ENCODE results near the gene SORBS1. TPM values are rescaled to one million over a fixed set of nuclear protein-coding genes. Genes with fewer than 3 reads are reported as not detected.

The SORBS1 gene
- total and polyA plus RNA-seq, 2 of the 13 experiments (the other 11 are each of a cell fraction or from before 2014, with no cell fraction given), result 16.8 to 39.8 TPM

DNA sequence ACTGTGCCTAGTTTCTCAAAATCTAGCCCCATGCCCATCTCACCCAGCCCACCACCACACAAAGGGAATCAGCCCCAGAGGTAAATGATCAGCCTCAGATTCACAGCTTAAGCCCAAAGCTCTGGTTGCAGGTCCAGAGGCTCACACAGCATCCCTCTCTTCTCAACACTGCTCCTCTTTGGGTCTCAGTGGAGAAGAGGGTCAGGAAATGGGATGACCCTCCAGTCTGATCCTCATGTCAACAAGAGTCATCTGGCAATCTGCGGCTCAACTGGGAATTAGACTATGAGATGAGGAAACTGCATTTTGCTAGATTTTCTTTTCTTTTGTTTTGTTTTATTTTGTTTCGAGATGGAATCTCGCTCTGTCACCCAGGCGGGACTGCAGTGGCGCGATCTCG, 144.2 kb downstream of the SORBS1 start:
- CTCF ChIA-PET (ENCODE audit: low intra/inter-chr PET ratio, low total read pairs), result no interaction called here
- ATAC-seq (no peak), FAIRE-seq (no peak), DNase-seq (ENCODE audit: low spot score) (no peak)
- POLR2A ChIA-PET, result no interaction called here
- peaks cover 23 to 57% of the 10 kb centered on the region in 2 experiments for H3K36me3 ChIP-seq (replicated peaks in 1 of 2; ENCODE audit: control insufficient read depth in 1 of 2, insufficient read depth in 2 of 2, low read length in 2 of 2)
- H3K9ac ChIP-seq (ENCODE audit: insufficient read depth, low read depth, low read length), result no peak overlapping the region
- intact Hi-C loops (cut with micrococcal nuclease; ENCODE audit: unreplicated experiment) (no loop called here), in situ Hi-C loops (cut with HindIII; ENCODE audit: extremely low pct_ligation_motif_present, low pct_unique_long_range_greater_than_20kb) (loop anchor here (25.0 kb wide), 1 partner anchor 445 kb away; no protein-coding TSS in a partner anchor)
- no peaks in the 10 kb centered on the region for H4K20me1 ChIP-seq (ENCODE audit: insufficient read depth, low read length)
- H3K9me3 ChIP-seq (ENCODE audit: low read length), result no peaks in the 10 kb centered on the region
- no peaks in the 10 kb centered on the region for H3K4me1 ChIP-seq (ENCODE audit: insufficient read depth, low read length)
- H3K79me2 ChIP-seq (ENCODE audit: insufficient read depth, low read length), result no peaks in the 10 kb centered on the region
- H2AFZ ChIP-seq (ENCODE audit: low read length), result no peak overlapping the region
- WGBS (ENCODE audit: low lambda C conversion rate), result 96% methylated on average over 7 of the region's 7 CpGs
- no peaks in the 10 kb centered on the region for H3K27me3 ChIP-seq (ENCODE audit: control insufficient read depth in 1 of 2, insufficient read depth in 2 of 2, low read length in 2 of 2)
- no TSS peak for BruUV-seq (replicated peaks)
- no peak overlapping the region for H3K4me2 ChIP-seq (ENCODE audit: low read depth, low read length)
- H3K27ac ChIP-seq (ENCODE audit: extremely low read length, insufficient read depth, low read length), result no peak overlapping the region
- no peak overlapping the region for H3K4me3 ChIP-seq (replicated peaks in 1 of 3; ENCODE audit: insufficient read depth in 1 of 3, low read depth in 2 of 3, low read length in 3 of 3)
- TF ChIP-seq TOPORS (CRISPR knock-in tag; IDR thresholded peaks at IDR 0.05) (no peak), ZNF136 (CRISPR knock-in tag; IDR thresholded peaks at IDR 0.05; ENCODE audit: low read depth) (no peak), PHF21A (CRISPR knock-in tag; IDR thresholded peaks at IDR 0.05) (no peak), GRHL1 (CRISPR knock-in tag; conservative IDR thresholded peaks at IDR 0.05) (no peak), HNRNPH1 (optimal IDR thresholded peaks at IDR 0.05; ENCODE audit: low read depth, low read length) (no peak), POGK (CRISPR knock-in tag; conservative IDR thresholded peaks at IDR 0.05) (no peak), SRSF1 (optimal IDR thresholded peaks at IDR 0.05; ENCODE audit: low read depth, low read length) (no peak), ZIK1 (CRISPR knock-in tag; IDR thresholded peaks at IDR 0.05; ENCODE audit: borderline replicate concordance, low read depth) (no peak)
- TF ChIP-seq, protein P1, sequence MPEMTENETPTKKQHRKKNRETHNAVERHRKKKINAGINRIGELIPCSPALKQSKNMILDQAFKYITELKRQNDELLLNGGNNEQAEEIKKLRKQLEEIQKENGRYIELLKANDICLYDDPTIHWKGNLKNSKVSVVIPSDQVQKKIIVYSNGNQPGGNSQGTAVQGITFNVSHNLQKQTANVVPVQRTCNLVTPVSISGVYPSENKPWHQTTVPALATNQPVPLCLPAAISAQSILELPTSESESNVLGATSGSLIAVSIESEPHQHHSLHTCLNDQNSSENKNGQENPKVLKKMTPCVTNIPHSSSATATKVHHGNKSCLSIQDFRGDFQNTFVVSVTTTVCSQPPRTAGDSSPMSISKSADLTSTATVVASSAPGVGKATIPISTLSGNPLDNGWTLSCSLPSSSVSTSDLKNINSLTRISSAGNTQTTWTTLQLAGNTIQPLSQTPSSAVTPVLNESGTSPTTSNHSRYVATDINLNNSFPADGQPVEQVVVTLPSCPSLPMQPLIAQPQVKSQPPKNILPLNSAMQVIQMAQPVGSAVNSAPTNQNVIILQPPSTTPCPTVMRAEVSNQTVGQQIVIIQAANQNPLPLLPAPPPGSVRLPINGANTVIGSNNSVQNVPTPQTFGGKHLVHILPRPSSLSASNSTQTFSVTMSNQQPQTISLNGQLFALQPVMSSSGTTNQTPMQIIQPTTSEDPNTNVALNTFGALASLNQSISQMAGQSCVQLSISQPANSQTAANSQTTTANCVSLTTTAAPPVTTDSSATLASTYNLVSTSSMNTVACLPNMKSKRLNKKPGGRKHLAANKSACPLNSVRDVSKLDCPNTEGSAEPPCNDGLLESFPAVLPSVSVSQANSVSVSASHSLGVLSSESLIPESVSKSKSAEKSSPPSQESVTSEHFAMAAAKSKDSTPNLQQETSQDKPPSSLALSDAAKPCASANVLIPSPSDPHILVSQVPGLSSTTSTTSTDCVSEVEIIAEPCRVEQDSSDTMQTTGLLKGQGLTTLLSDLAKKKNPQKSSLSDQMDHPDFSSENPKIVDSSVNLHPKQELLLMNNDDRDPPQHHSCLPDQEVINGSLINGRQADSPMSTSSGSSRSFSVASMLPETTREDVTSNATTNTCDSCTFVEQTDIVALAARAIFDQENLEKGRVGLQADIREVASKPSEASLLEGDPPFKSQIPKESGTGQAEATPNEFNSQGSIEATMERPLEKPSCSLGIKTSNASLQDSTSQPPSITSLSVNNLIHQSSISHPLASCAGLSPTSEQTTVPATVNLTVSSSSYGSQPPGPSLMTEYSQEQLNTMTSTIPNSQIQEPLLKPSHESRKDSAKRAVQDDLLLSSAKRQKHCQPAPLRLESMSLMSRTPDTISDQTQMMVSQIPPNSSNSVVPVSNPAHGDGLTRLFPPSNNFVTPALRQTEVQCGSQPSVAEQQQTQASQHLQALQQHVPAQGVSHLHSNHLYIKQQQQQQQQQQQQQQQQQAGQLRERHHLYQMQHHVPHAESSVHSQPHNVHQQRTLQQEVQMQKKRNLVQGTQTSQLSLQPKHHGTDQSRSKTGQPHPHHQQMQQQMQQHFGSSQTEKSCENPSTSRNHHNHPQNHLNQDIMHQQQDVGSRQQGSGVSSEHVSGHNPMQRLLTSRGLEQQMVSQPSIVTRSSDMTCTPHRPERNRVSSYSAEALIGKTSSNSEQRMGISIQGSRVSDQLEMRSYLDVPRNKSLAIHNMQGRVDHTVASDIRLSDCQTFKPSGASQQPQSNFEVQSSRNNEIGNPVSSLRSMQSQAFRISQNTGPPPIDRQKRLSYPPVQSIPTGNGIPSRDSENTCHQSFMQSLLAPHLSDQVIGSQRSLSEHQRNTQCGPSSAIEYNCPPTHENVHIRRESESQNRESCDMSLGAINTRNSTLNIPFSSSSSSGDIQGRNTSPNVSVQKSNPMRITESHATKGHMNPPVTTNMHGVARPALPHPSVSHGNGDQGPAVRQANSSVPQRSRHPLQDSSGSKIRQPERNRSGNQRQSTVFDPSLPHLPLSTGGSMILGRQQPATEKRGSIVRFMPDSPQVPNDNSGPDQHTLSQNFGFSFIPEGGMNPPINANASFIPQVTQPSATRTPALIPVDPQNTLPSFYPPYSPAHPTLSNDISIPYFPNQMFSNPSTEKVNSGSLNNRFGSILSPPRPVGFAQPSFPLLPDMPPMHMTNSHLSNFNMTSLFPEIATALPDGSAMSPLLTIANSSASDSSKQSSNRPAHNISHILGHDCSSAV (CRISPR knock-in tag; IDR thresholded peaks at IDR 0.05; ENCODE audit: borderline replicate concordance), result no peak
- TF ChIP-seq, protein P2, sequence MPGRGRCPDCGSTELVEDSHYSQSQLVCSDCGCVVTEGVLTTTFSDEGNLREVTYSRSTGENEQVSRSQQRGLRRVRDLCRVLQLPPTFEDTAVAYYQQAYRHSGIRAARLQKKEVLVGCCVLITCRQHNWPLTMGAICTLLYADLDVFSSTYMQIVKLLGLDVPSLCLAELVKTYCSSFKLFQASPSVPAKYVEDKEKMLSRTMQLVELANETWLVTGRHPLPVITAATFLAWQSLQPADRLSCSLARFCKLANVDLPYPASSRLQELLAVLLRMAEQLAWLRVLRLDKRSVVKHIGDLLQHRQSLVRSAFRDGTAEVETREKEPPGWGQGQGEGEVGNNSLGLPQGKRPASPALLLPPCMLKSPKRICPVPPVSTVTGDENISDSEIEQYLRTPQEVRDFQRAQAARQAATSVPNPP (CRISPR knock-in tag; IDR thresholded peaks at IDR 0.05), result no peak
